Tibial nerve (tissue), 4 donors: Measurements from ENCODE around the gene ZNF234. TPM values are rescaled to one million over a fixed set of nuclear protein-coding genes. Genes with fewer than 3 reads are reported as not detected.

ENCODE experiments used
- DNase-seq, 2 donors: peaks; one replicate each; pipeline ENCODE4 v3.0.0-alpha.2; 2019; ENCODE audit warnings: low spot score in 2 of 2
- H3K27ac ChIP-seq, 4 donors: fragments of 200-600 bp; sonication (generic) in 3 of 4; one replicate each; pipeline ENCODE4 v1.5.1; 2017 to 2019; ENCODE audit warnings: mild to moderate bottlenecking in 1 of 4
- H3K27me3 ChIP-seq, 2 donors: fragments of 200-600 bp; sonication (generic) in 1 of 2; one replicate each; pipeline versions ENCODE4 v1.5.1 to v1.6.0; 2017 to 2019
- H3K36me3 ChIP-seq, 3 donors: fragments of 200-600 bp; sonication (generic); one replicate each; pipeline ENCODE4 v1.5.1; 2018 to 2019
- H3K4me1 ChIP-seq, 4 donors: fragments of 200-600 bp; sonication (generic) in 3 of 4; one replicate each; pipeline ENCODE4 v1.5.1; 2017 to 2019
- H3K4me3 ChIP-seq, 4 donors: fragments of 200-600 bp; sonication (generic) in 3 of 4; one replicate each; pipeline ENCODE4 v1.5.1; 2017 to 2019; ENCODE audit warnings: mild to moderate bottlenecking in 1 of 4, moderate library complexity in 1 of 4
- H3K9me3 ChIP-seq, 4 donors: fragments of 200-600 bp; sonication (generic) in 3 of 4; one replicate each; pipeline ENCODE4 v1.5.1; 2017 to 2019
- CTCF ChIP-seq, 5 experiments: fragments of 200-600 bp in 3 of 5; fragments of 450-650 bp in 2 of 5; sonication (generic) in 3 of 5; IDR thresholded peaks; one replicate each; pipeline ENCODE4 v1.5.1; 2016 to 2019; ENCODE audit warnings: antibody characterized with exemption in 5 of 5, mild to moderate bottlenecking in 3 of 5, moderate library complexity in 2 of 5
- EP300 ChIP-seq, 2 donors: sonication (generic); formaldehyde crosslinking; IDR thresholded peaks; one replicate each; pipeline ENCODE4 v1.6.1; 2017; ENCODE audit warnings: antibody characterized with exemption in 2 of 2, mild to moderate bottlenecking in 1 of 2
- POLR2A ChIP-seq, 2 donors: fragments of 450-650 bp; IDR thresholded peaks; one replicate each; pipeline ENCODE4 v1.6.1; 2017; ENCODE audit warnings: antibody characterized with exemption in 2 of 2, mild to moderate bottlenecking in 2 of 2, moderate library complexity in 2 of 2
- WGBS, 2 donors: methylation state at CpG; one replicate each; pipeline ENCODE4 v1.1.5; 2018; 5-methylcytosine and 5-hydroxymethylcytosine counted together
- total RNA-seq, 4 donors: library from RNA; depleted of rRNA; stranded (reverse); fragments of >200 nt; gene quantifications; one replicate each; pipeline ENCODE4 v1.1.0, GENCODE V29; 2016

ZNF234 gene
- total RNA-seq, 4 donors from 2014 or later = 6.9 to 7.9 (median 7.1) TPM

GRCh38 chr19:44176590-44176989 lies 35.2 kb downstream of the ZNF234 start:
- no peak overlapping the region for H3K27ac ChIP-seq
- no peak for DNase-seq
- H3K4me3 ChIP-seq = no peak overlapping the region
- H3K4me1 ChIP-seq = no peaks in the 10 kb centered on the region
- peaks cover 15 to 100% (median 58%) of the 10 kb centered on the region in 4 donors for H3K9me3 ChIP-seq
- H3K27me3 ChIP-seq = no peaks in the 10 kb centered on the region
- peaks cover 26 to 64% (median 48%) of the 10 kb centered on the region in 3 donors for H3K36me3 ChIP-seq
- WGBS, 2 donors = 89 to 100% methylated on average over 3 of the region's 3 CpGs
- TF ChIP-seq POLR2A (IDR thresholded peaks at IDR 0.05) (no peak), CTCF (IDR thresholded peaks at IDR 0.05) (no peak), EP300 (IDR thresholded peaks at IDR 0.05) (no peak)

- H3K4me1 ChIP-seq = no peaks in the 10 kb centered on the region
Observed at GRCh38 chr19:44180968-44181367, 39.6 kb downstream of the ZNF234 start.

GRCh38 chr19:44182145-44182544 lies 40.8 kb downstream of the ZNF234 start:
- TF ChIP-seq POLR2A (IDR thresholded peaks at IDR 0.05) = no peak
- no peak for TF ChIP-seq EP300 (IDR thresholded peaks at IDR 0.05)
- TF ChIP-seq CTCF (IDR thresholded peaks at IDR 0.05) = no peak
- Histone ChIP-seq H3K4me1 (no peaks in the 10 kb centered on the region), H3K27ac (no peak overlapping the region), H3K36me3 (peaks cover 0 to 8% (median 0%) of the 10 kb centered on the region in 3 donors), H3K9me3 (peaks cover 5 to 98% (median 46%) of the 10 kb centered on the region in 4 donors), H3K4me3 (no peak overlapping the region), H3K27me3 (no peaks in the 10 kb centered on the region)
- DNase-seq = no peak
- WGBS, 2 donors = 85 to 86% methylated on average over 10 of the region's 10 CpGs

More at GRCh38 chr19:44180968-44181367, 39.6 kb downstream of the ZNF234 start:
- Histone ChIP-seq H3K27ac (no peak overlapping the region), H3K36me3 (peaks cover 5 to 20% (median 5%) of the 10 kb centered on the region in 3 donors), H3K4me3 (no peak overlapping the region), H3K9me3 (peaks cover 15 to 98% (median 50%) of the 10 kb centered on the region in 4 donors), H3K27me3 (no peaks in the 10 kb centered on the region)
- TF ChIP-seq EP300 (IDR thresholded peaks at IDR 0.05) (no peak), POLR2A (IDR thresholded peaks at IDR 0.05) (no peak), CTCF (IDR thresholded peaks at IDR 0.05) (no peak)
- DNase-seq = no peak

- Histone ChIP-seq H3K36me3 (peaks cover 0 to 11% (median 0%) of the 10 kb centered on the region in 3 donors), H3K4me1 (no peaks in the 10 kb centered on the region), H3K27ac (no peak overlapping the region), H3K27me3 (no peaks in the 10 kb centered on the region), H3K9me3 (peaks cover 0 to 66% (median 20%) of the 10 kb centered on the region in 4 donors), H3K4me3 (no peak overlapping the region)
- TF ChIP-seq POLR2A (IDR thresholded peaks at IDR 0.05) (no peak), EP300 (IDR thresholded peaks at IDR 0.05) (no peak), CTCF (IDR thresholded peaks at IDR 0.05) (no peak)
- WGBS, 2 donors = 98% methylated on average over 6 of the region's 6 CpGs
- no peak for DNase-seq
Observed at GRCh38 chr19:44190020-44190419, 48.7 kb downstream of the ZNF234 start.

- H3K27ac ChIP-seq = no peak overlapping the region
- H3K9me3 ChIP-seq = peaks cover 0 to 59% (median 14%) of the 10 kb centered on the region in 4 donors
- 78 to 83% methylated on average over 5 of the region's 5 CpGs for WGBS, 2 donors
- H3K27me3 ChIP-seq = no peaks in the 10 kb centered on the region
- TF ChIP-seq CTCF (IDR thresholded peaks at IDR 0.05) = no peak
- H3K4me1 ChIP-seq = no peaks in the 10 kb centered on the region
- peaks cover 0 to 27% (median 0%) of the 10 kb centered on the region in 3 donors for H3K36me3 ChIP-seq
- DNase-seq = no peak
- no peak overlapping the region for H3K4me3 ChIP-seq
Observed at GRCh38 chr19:44192127-44192526, 50.8 kb downstream of the ZNF234 start.
